MM.1S (cell line): ENCODE measurements around the gene NDUFB11.

Source experiments
- CTCF ChIP-seq: fragments of 300-600 bp; sonication (generic); IDR thresholded peaks from 2 replicates; pipeline ENCODE4 v1.5.1; 2016; ENCODE audit warnings: antibody characterized with exemption, low read length, mixed read lengths
- EZH2 ChIP-seq: fragments of 300-600 bp; sonication (generic); optimal IDR thresholded peaks from 2 replicates; pipeline ENCODE3; 2017; ENCODE audit warnings: low read depth, mild to moderate bottlenecking, antibody characterized with exemption, low read length, mixed read lengths
- EZH2phosphoT487 ChIP-seq: fragments of 300-600 bp; sonication (generic); IDR thresholded peaks from 2 replicates; pipeline ENCODE4 v1.6.1; 2018; ENCODE audit warnings: antibody characterized with exemption, low read length

GRCh38 chrX:47169273-47169672 lies 24.8 kb upstream of the NDUFB11 start:
- TF ChIP-seq CTCF (no peak), EZH2phosphoT487 (no peak), EZH2 (no peak)
